Nephron (organoid): ENCODE measurements around the gene KCNE4.
A peak's percentile ranks its signal among the peaks of the same experiment; 100 is the strongest.

Experiments used
- H3K27ac Mint-ChIP-seq, 3 experiments: 2 replicates each; pipeline ENCODE4 v1.8.0; 2020; ENCODE audit warnings: mixed read lengths in 3 of 3, mild to moderate bottlenecking in 2 of 3, moderate library complexity in 1 of 3
- H3K27me3 Mint-ChIP-seq: 2 replicates; pipeline ENCODE4 v1.8.0; 2021; ENCODE audit warnings: low read depth, mild to moderate bottlenecking, moderate library complexity, mixed read lengths
- H3K36me3 Mint-ChIP-seq: 2 replicates; pipeline ENCODE4 v1.8.0; 2020; ENCODE audit warnings: low read depth, mixed read lengths
- H3K4me1 Mint-ChIP-seq: 2 replicates; pipeline ENCODE4 v1.8.0; 2020; ENCODE audit warnings: mixed read lengths
- H3K4me3 Mint-ChIP-seq, 3 experiments: 2 replicates each; pipeline ENCODE4 v1.8.0; 2020; ENCODE audit warnings: mild to moderate bottlenecking in 3 of 3, mixed read lengths in 3 of 3, moderate library complexity in 2 of 3
- H3K9me3 Mint-ChIP-seq: 2 replicates; pipeline ENCODE4 v1.8.0; 2020; ENCODE audit warnings: mixed read lengths
- CTCF ChIP-seq, 3 experiments: fragments of 200-600 bp; sonication (generic); IDR thresholded peaks; one replicate each; pipeline ENCODE4 v1.5.0; 2021; ENCODE audit warnings: antibody characterized with exemption in 3 of 3; ENCODE audit not compliant: unreplicated experiment in 3 of 3

KCNE4 gene

GRCh38 chr2:223051693-223052289, at the start of gene KCNE4:
TSS of gene KCNE4 (plus strand) at chr2:223052190. CDS start at chr2:223052831, 641 bp downstream.
- H3K4me1 Mint-ChIP-seq, result peaks cover 63% of the 10 kb centered on the region
- no peaks in the 10 kb centered on the region for H3K9me3 Mint-ChIP-seq
- H3K27ac Mint-ChIP-seq, result peak within 1 kb of the TSS; percentile 90 to 97 (median 93)
- H3K27me3 Mint-ChIP-seq, result no peaks in the 10 kb centered on the region
- H3K36me3 Mint-ChIP-seq, result peaks cover 12% of the 10 kb centered on the region
- TF ChIP-seq CTCF (IDR thresholded peaks at IDR 0.05; ENCODE audit: unreplicated experiment in 3 of 3), result no peak
- H3K4me3 Mint-ChIP-seq, result peak within 1 kb of the TSS; percentile 78 to 90 (median 86)

GRCh38 chr2:223003191-223003590, 48.8 kb upstream of the KCNE4 start:
- Mint-ChIP-seq H3K9me3 (no peaks in the 10 kb centered on the region), H3K36me3 (no peaks in the 10 kb centered on the region), H3K27ac (no peak overlapping the region), H3K4me1 (no peaks in the 10 kb centered on the region), H3K27me3 (peaks cover 12% of the 10 kb centered on the region), H3K4me3 (no peak overlapping the region)
- TF ChIP-seq CTCF (IDR thresholded peaks at IDR 0.05; ENCODE audit: unreplicated experiment in 3 of 3), result no peak

- H3K4me1 Mint-ChIP-seq, result no peaks in the 10 kb centered on the region
These were observed 46.5 kb upstream of the KCNE4 start for GRCh38 chr2:223005496-223005895.

GRCh38 chr2:223007531-223007930, 44.5 kb upstream of the KCNE4 start:
- Mint-ChIP-seq H3K36me3 (no peaks in the 10 kb centered on the region), H3K27me3 (peaks cover 4% of the 10 kb centered on the region), H3K9me3 (peaks cover 3% of the 10 kb centered on the region), H3K4me1 (no peaks in the 10 kb centered on the region), H3K4me3 (no peak overlapping the region), H3K27ac (no peak overlapping the region)
- no peak for TF ChIP-seq CTCF (IDR thresholded peaks at IDR 0.05; ENCODE audit: unreplicated experiment in 3 of 3)

More at GRCh38 chr2:223005496-223005895, 46.5 kb upstream of the KCNE4 start:
- no peak for TF ChIP-seq CTCF (IDR thresholded peaks at IDR 0.05; ENCODE audit: unreplicated experiment in 3 of 3)
- H3K27me3 Mint-ChIP-seq, result peaks cover 6% of the 10 kb centered on the region
- H3K36me3 Mint-ChIP-seq, result no peaks in the 10 kb centered on the region
- no peak overlapping the region for H3K27ac Mint-ChIP-seq
- no peaks in the 10 kb centered on the region for H3K9me3 Mint-ChIP-seq
- H3K4me3 Mint-ChIP-seq, result no peak overlapping the region

GRCh38 chr2:223008162-223008561, 43.8 kb upstream of the KCNE4 start:
- Mint-ChIP-seq H3K4me1 (no peaks in the 10 kb centered on the region), H3K27me3 (peaks cover 4% of the 10 kb centered on the region), H3K4me3 (no peak overlapping the region), H3K9me3 (peaks cover 5% of the 10 kb centered on the region), H3K36me3 (no peaks in the 10 kb centered on the region), H3K27ac (no peak overlapping the region)
- TF ChIP-seq CTCF (IDR thresholded peaks at IDR 0.05; ENCODE audit: unreplicated experiment in 3 of 3), result no peak

- no peak for TF ChIP-seq CTCF (IDR thresholded peaks at IDR 0.05; ENCODE audit: unreplicated experiment in 3 of 3)
- no peak overlapping the region for H3K4me3 Mint-ChIP-seq
- H3K4me1 Mint-ChIP-seq, result no peaks in the 10 kb centered on the region
- peaks cover 11% of the 10 kb centered on the region for H3K9me3 Mint-ChIP-seq
- H3K27ac Mint-ChIP-seq, result no peak overlapping the region
- no peaks in the 10 kb centered on the region for H3K36me3 Mint-ChIP-seq
- H3K27me3 Mint-ChIP-seq, result peaks cover 4% of the 10 kb centered on the region
These were observed 43.0 kb upstream of the KCNE4 start for GRCh38 chr2:223008956-223009355.
